Measurements from ENCODE around the gene ITPK1. TPM values are rescaled to one million over a fixed set of nuclear protein-coding genes. Genes with fewer than 3 reads are reported as not detected.

Gene ITPK1
- total RNA-seq, 1 experiment from 2014 or later = 38.5 TPM

- H3K9me3 ChIP-seq (ENCODE audit: low read depth, low read length, poor library complexity, severe bottlenecking) = no peaks in the 10 kb centered on the region
- ChIA-PET CTCF (no interaction called here), POLR2A (ENCODE audit: low non-redundant PET) (no interaction called here)
- TF ChIP-seq EZH2 (IDR thresholded peaks at IDR 0.05; ENCODE audit: borderline replicate concordance, low read depth, low read length, poor library complexity, severe bottlenecking) = no peak
- TF ChIP-seq CTCF (conservative IDR thresholded peaks at IDR 0.05; ENCODE audit: low read depth, low read length) = no peak
- no TSS peak for BruUV-seq (replicated peaks)
- no peak for DNase-seq (ENCODE audit: low spot score)
- no peak overlapping the region for H3K27ac ChIP-seq (ENCODE audit: low read depth, low read length, poor library complexity, severe bottlenecking)
- H3K27me3 ChIP-seq (replicated peaks; ENCODE audit: insufficient read depth, low read depth, low read length, poor library complexity) = no peaks in the 10 kb centered on the region
- intact Hi-C loops (cut with micrococcal nuclease; ENCODE audit: unreplicated experiment) = no loop called here
- peaks cover 18% of the 10 kb centered on the region for H3K4me1 ChIP-seq (ENCODE audit: insufficient read depth, low read length, poor library complexity, severe bottlenecking)
- H3K36me3 ChIP-seq (ENCODE audit: insufficient read depth, low read length, poor library complexity, severe bottlenecking) = no peaks in the 10 kb centered on the region
- no peak overlapping the region for H3K4me3 ChIP-seq (ENCODE audit: low read depth, low read length, poor library complexity, severe bottlenecking)
Observed at GRCh38 chr14:93036652-93037345, 78.9 kb downstream of the ITPK1 start.

- Histone ChIP-seq H3K27me3 (replicated peaks; ENCODE audit: insufficient read depth, low read depth, low read length, poor library complexity) (no peaks in the 10 kb centered on the region), H3K27ac (ENCODE audit: low read depth, low read length, poor library complexity, severe bottlenecking) (no peak overlapping the region), H3K4me1 (ENCODE audit: insufficient read depth, low read length, poor library complexity, severe bottlenecking) (peaks cover 15% of the 10 kb centered on the region), H3K9me3 (ENCODE audit: low read depth, low read length, poor library complexity, severe bottlenecking) (no peaks in the 10 kb centered on the region), H3K36me3 (ENCODE audit: insufficient read depth, low read length, poor library complexity, severe bottlenecking) (no peaks in the 10 kb centered on the region), H3K4me3 (ENCODE audit: low read depth, low read length, poor library complexity, severe bottlenecking) (no peak overlapping the region)
- ChIA-PET CTCF (no interaction called here), POLR2A (ENCODE audit: low non-redundant PET) (no interaction called here)
- DNase-seq (ENCODE audit: low spot score) = no peak
- no TSS peak for BruUV-seq (replicated peaks)
- no peak for TF ChIP-seq EZH2 (IDR thresholded peaks at IDR 0.05; ENCODE audit: borderline replicate concordance, low read depth, low read length, poor library complexity, severe bottlenecking)
- TF ChIP-seq CTCF (conservative IDR thresholded peaks at IDR 0.05; ENCODE audit: low read depth, low read length) = no peak
- intact Hi-C loops (cut with micrococcal nuclease; ENCODE audit: unreplicated experiment) = no loop called here
Observed at GRCh38 chr14:93035917-93036651, 79.6 kb downstream of the ITPK1 start.

GRCh38 chr14:93035585-93035916 lies 80.2 kb downstream of the ITPK1 start:
- H3K36me3 ChIP-seq (ENCODE audit: insufficient read depth, low read length, poor library complexity, severe bottlenecking) = no peaks in the 10 kb centered on the region
- H3K9me3 ChIP-seq (ENCODE audit: low read depth, low read length, poor library complexity, severe bottlenecking) = no peaks in the 10 kb centered on the region
- CTCF ChIA-PET = interaction anchor here (1.6 kb wide), 1 partner anchor 78 kb away, joined by 3 read pairs; no protein-coding TSS in a partner anchor
- BruUV-seq (replicated peaks) = no TSS peak
- H3K27me3 ChIP-seq (replicated peaks; ENCODE audit: insufficient read depth, low read depth, low read length, poor library complexity) = no peaks in the 10 kb centered on the region
- no peak for TF ChIP-seq EZH2 (IDR thresholded peaks at IDR 0.05; ENCODE audit: borderline replicate concordance, low read depth, low read length, poor library complexity, severe bottlenecking)
- TF ChIP-seq CTCF (conservative IDR thresholded peaks at IDR 0.05; ENCODE audit: low read depth, low read length) = no peak
- H3K4me1 ChIP-seq (ENCODE audit: insufficient read depth, low read length, poor library complexity, severe bottlenecking) = peaks cover 10% of the 10 kb centered on the region
- intact Hi-C loops (cut with micrococcal nuclease; ENCODE audit: unreplicated experiment) = no loop called here
- DNase-seq (ENCODE audit: low spot score) = no peak
- POLR2A ChIA-PET (ENCODE audit: low non-redundant PET) = no interaction called here
- no peak overlapping the region for H3K4me3 ChIP-seq (ENCODE audit: low read depth, low read length, poor library complexity, severe bottlenecking)
- no peak overlapping the region for H3K27ac ChIP-seq (ENCODE audit: low read depth, low read length, poor library complexity, severe bottlenecking)

All from A673 (cell line).